ENCODE measurements around the gene SMARCB1. TPM values are rescaled to one million over a fixed set of nuclear protein-coding genes. Genes with fewer than 3 reads are reported as not detected.

Gene SMARCB1
- total and polyA plus RNA-seq, 2 experiments from 2014 or later = 114 to 132 TPM

GRCh38 chr22:23878219-23878618 is 91.5 kb downstream of the SMARCB1 start:
- DNase-seq (ENCODE audit: low spot score) (no peak), ATAC-seq (no peak)
- Mint-ChIP-seq H3K27me3 (ENCODE audit: insufficient read depth, low read depth, poor library complexity) (no peaks in the 10 kb centered on the region), H3K36me3 (ENCODE audit: low read depth) (peaks cover 31% of the 10 kb centered on the region), H3K4me1 (peaks cover 3% of the 10 kb centered on the region; the same call in 2 of the 3 replicates), H3K9me3 (no peaks in the 10 kb centered on the region), H3K4me3 (no peak overlapping the region), H3K27ac (no peak overlapping the region)
- no peak overlapping the region for H2AFZ ChIP-seq
- H3K27me3 ChIP-seq (ENCODE audit: insufficient read depth) = no peaks in the 10 kb centered on the region
- H3K36me3 ChIP-seq (ENCODE audit: insufficient read depth) = no peaks in the 10 kb centered on the region
- no peaks in the 10 kb centered on the region for H3K4me1 ChIP-seq (ENCODE audit: insufficient read depth)
- H3F3A ChIP-seq (replicated peaks; ENCODE audit: low read depth) = no peaks in the 10 kb centered on the region
- TF ChIP-seq ZNF462 (CRISPR knock-in tag; IDR thresholded peaks at IDR 0.05) (no peak), EZH2phosphoT487 (IDR thresholded peaks at IDR 0.05; ENCODE audit: unreplicated experiment) (no peak), JUNB (IDR thresholded peaks at IDR 0.05; ENCODE audit: unreplicated experiment) (no peak), NANOG (IDR thresholded peaks at IDR 0.05; ENCODE audit: borderline replicate concordance) (no peak), EZH2 (IDR thresholded peaks at IDR 0.05; ENCODE audit: low read depth, unreplicated experiment) (no peak), CREB1 (CRISPR knock-in tag; IDR thresholded peaks at IDR 0.05; ENCODE audit: low read depth) (no peak), ZNF114 (CRISPR knock-in tag; IDR thresholded peaks at IDR 0.05) (no peak), ZNF331 (CRISPR knock-in tag; IDR thresholded peaks at IDR 0.05; ENCODE audit: low read depth) (no peak), POLR2AphosphoS5 (IDR thresholded peaks at IDR 0.05; ENCODE audit: low read depth) (no peak)
- TF ChIP-seq, protein P1, sequence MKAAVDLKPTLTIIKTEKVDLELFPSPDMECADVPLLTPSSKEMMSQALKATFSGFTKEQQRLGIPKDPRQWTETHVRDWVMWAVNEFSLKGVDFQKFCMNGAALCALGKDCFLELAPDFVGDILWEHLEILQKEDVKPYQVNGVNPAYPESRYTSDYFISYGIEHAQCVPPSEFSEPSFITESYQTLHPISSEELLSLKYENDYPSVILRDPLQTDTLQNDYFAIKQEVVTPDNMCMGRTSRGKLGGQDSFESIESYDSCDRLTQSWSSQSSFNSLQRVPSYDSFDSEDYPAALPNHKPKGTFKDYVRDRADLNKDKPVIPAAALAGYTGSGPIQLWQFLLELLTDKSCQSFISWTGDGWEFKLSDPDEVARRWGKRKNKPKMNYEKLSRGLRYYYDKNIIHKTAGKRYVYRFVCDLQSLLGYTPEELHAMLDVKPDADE (IDR thresholded peaks at IDR 0.05) = no peak
- no peaks in the 10 kb centered on the region for H3K9me2 ChIP-seq (ENCODE audit: insufficient read depth)
- no peaks in the 10 kb centered on the region for H3K79me2 ChIP-seq (replicated peaks; ENCODE audit: insufficient read depth)
- no peaks in the 10 kb centered on the region for H4K20me1 ChIP-seq (replicated peaks; ENCODE audit: insufficient read depth)
- no peak overlapping the region for H3K27ac ChIP-seq (ENCODE audit: low read depth)
- H3K4me2 ChIP-seq = no peak overlapping the region
- no peak overlapping the region for H3K4me3 ChIP-seq

Data from GM23338 (cell line).